HFF-Myc (cell line): ENCODE results near the gene FIGN.

Source experiments
- DNase-seq: peaks from one replicate; pipeline ENCODE4 v3.0.0-alpha.2; 2011; ENCODE audit warnings: low read depth; ENCODE audit errors: extremely low read depth
- H3K4me3 ChIP-seq: replicated peaks from 2 replicates; pipeline ENCODE4 v1.5.1; 2011; ENCODE audit warnings: low read depth, mild to moderate bottlenecking, control low read depth, low read length
- TF ChIP-seq, protein P1 (sequence below): IDR thresholded peaks from 2 replicates; pipeline ENCODE4 v1.5.1; 2012; ENCODE audit warnings: mild to moderate bottlenecking, low read depth, low read length, control low read depth; ENCODE audit errors: missing control alignments

FIGN gene

DNA sequence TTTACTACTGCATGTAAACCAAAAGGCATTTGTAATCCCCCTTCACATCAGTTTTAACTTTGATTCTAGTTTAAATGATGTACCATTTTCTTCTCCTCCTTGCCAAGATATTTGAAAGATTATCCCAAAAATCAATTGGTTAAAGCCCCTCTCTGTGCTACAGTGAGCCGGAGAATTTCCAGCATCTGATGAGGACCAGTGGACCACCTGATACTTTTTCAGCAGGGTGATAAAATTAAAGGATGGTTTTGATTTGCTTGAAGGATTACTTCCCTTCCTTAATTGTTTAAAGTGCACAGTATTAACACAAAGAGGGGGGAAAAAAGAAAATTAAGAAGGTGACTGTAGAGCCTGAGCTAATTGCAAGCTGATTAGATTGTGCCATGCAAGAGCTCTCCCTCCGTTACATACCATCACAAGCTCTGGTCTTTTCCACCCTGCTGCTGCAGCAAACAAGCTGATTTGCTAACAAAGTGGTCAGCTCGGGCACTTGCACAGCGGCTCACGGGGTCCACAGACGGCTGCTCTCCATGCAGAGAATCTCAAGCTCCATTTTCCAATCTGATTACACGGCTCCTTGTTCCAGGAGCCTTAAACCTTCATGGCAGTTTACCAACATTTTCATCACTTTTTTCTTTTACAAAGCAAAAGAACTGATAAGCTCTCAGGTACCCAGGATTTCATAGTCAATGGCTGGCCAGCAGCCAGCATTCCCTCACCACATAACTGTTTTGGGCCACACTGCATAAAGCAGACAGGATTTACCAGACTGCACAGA, 22.1 kb downstream of the FIGN start:
- no peak for DNase-seq
- no peak overlapping the region for H3K4me3 ChIP-seq
- TF ChIP-seq, protein P1, sequence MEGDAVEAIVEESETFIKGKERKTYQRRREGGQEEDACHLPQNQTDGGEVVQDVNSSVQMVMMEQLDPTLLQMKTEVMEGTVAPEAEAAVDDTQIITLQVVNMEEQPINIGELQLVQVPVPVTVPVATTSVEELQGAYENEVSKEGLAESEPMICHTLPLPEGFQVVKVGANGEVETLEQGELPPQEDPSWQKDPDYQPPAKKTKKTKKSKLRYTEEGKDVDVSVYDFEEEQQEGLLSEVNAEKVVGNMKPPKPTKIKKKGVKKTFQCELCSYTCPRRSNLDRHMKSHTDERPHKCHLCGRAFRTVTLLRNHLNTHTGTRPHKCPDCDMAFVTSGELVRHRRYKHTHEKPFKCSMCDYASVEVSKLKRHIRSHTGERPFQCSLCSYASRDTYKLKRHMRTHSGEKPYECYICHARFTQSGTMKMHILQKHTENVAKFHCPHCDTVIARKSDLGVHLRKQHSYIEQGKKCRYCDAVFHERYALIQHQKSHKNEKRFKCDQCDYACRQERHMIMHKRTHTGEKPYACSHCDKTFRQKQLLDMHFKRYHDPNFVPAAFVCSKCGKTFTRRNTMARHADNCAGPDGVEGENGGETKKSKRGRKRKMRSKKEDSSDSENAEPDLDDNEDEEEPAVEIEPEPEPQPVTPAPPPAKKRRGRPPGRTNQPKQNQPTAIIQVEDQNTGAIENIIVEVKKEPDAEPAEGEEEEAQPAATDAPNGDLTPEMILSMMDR = no peak

DNA sequence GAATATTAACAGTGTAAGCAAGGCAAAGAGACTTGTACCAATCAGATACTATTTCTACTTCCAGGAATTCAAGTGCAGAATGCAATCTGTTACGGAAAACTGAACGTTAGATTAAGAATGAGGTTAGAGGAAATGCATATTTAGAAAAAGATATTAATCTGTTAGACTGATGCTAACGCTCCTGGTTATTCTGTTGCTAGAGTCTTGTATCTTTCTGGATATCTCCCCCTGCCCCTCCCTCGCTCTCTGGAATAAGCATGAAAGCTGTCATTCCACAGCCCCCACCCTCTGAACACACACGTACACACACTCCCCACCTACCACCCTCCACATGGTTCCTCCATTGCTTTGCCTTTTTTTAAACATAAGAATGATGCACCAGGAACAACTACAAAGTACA, 24.1 kb downstream of the FIGN start:
- TF ChIP-seq, protein P1 = no peak
- no peak for DNase-seq

DNA sequence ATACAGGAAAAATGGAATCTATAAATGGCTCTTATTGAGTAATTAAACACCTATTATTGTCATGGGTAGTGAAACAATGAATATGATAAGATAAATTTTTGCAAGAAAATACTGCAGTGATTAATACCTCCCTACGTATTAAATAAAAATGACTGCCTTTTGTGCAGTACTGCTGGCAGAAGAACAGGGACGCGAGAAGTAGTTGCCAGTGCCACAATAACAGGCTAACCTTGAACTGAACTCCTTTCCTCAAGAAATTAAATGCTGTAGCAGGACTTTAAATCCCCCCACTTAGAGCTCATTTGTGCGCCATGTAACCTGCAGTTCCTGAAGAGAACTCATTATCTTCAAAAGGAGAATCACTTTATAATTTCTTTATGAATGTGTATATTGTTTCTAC, 24.6 kb downstream of the FIGN start:
- no peak for DNase-seq
- TF ChIP-seq, protein P1 = no peak
- no peak overlapping the region for H3K4me3 ChIP-seq

More for the DNA sequence above, 24.1 kb downstream of the FIGN start:
- no peak overlapping the region for H3K4me3 ChIP-seq

DNA sequence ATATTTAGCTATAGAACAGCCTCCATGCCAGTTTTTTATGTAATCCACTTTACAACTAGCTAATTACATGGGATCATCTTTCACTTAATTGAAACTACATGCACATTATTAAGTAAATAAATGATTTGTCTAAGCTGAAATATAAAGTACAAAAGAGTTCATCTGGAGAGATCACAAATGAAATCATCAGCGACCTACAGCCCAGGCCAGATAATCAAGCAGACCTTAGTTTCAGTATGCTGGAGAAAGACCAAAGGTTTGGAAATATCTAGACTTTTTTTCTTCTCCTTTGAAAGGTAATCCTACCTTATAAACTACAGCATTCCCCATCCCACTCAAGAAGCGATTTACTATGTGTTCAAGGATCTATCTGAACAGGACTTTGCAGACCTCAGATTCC, 26.5 kb downstream of the FIGN start:
- DNase-seq = no peak
- H3K4me3 ChIP-seq = no peak overlapping the region
- TF ChIP-seq, protein P1 = no peak

DNA sequence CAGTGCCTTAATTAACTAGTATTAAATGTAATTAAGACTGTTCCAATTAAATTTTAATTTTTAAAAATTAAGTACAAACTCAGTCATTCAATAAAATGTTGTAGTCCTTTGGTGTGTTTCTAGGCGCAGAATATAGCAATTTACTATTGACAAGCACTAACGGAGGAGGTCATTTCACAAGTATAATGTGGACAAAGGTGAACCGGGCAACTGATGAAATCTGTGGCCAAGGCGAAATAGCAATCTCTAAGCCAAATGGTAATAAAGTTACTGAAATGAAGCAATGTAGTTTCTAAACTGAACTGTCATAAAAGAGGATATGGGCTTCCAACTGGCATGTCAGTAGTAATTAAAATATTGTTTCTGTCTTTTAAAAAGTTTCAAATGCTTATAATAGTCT, 27.5 kb downstream of the FIGN start:
- no peak overlapping the region for H3K4me3 ChIP-seq
- TF ChIP-seq, protein P1 = no peak

DNA sequence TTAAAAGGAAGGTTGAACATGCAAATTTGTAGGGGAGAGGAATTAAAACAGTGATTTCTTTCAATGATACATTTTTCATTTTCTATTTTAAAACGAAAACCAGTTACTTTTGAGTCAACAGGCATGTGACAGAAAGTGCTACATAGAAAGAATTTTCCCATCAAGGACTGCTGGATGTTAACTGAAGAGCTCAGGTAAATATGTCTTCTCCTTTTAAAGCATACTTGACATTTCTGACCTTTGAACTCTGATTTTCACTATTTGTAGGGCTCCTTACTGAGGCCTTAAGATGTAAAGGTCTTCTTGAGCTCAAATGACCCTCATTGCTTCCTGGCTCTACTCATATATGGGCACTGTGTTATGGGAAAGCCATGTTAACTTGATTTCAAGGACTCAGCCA, 32.4 kb downstream of the FIGN start:
- no peak overlapping the region for H3K4me3 ChIP-seq
- TF ChIP-seq, protein P1 = no peak
- DNase-seq = no peak

More for the DNA sequence above, 27.5 kb downstream of the FIGN start:
- DNase-seq = no peak
